ENCODE data around the gene ELMO1.

Gene ELMO1

GRCh38 chr7:36889182-36889581 lies 559.5 kb downstream of the ELMO1 start:
- no CpG with 5 or more reads among the region's 1 CpG for WGBS (ENCODE audit: insufficient coverage)
- ChIA-PET POLR2A (no interaction called here), CTCF (interaction anchor here (1.2 kb wide), 1 partner anchor 13 kb away, joined by 3 read pairs; no protein-coding TSS in a partner anchor)
- Histone ChIP-seq H3K27me3 (replicated peaks in 2 of 5; ENCODE audit: control insufficient read depth in 4 of 5, insufficient read depth in 5 of 5, low read length in 4 of 5) (no peaks in the 10 kb centered on the region), H3K36me3 (ENCODE audit: control insufficient read depth in 4 of 4, insufficient read depth in 4 of 4, low read length in 3 of 4) (peaks cover 47 to 98% (median 74%) of the 10 kb centered on the region in 4 experiments), H3K27ac (ENCODE audit: insufficient read depth in 1 of 2, low read depth in 1 of 2, low read length in 2 of 2, poor library complexity in 1 of 2, severe bottlenecking in 2 of 2) (no peak overlapping the region), H3K4me3 (ENCODE audit: control insufficient read depth in 1 of 7, extremely low read depth in 1 of 7, insufficient read depth in 4 of 7, low read depth in 2 of 7, low read length in 6 of 7) (no peak overlapping the region), H3K9me3 (ENCODE audit: control extremely low read depth in 1 of 5, control insufficient read depth in 4 of 5, insufficient read depth in 2 of 5, low read depth in 1 of 5, low read length in 4 of 5) (no peaks in the 10 kb centered on the region), H3K4me1 (ENCODE audit: control extremely low read depth in 1 of 4, control insufficient read depth in 4 of 4, insufficient read depth in 4 of 4, low read length in 3 of 4) (no peaks in the 10 kb centered on the region)
- no peak for DNase-seq

- Histone ChIP-seq H3K36me3 (ENCODE audit: control insufficient read depth in 4 of 4, insufficient read depth in 4 of 4, low read length in 3 of 4) (peaks cover 47 to 98% (median 70%) of the 10 kb centered on the region in 4 experiments), H3K27ac (ENCODE audit: insufficient read depth in 1 of 2, low read depth in 1 of 2, low read length in 2 of 2, poor library complexity in 1 of 2, severe bottlenecking in 2 of 2) (no peak overlapping the region), H3K4me1 (ENCODE audit: control extremely low read depth in 1 of 4, control insufficient read depth in 4 of 4, insufficient read depth in 4 of 4, low read length in 3 of 4) (no peaks in the 10 kb centered on the region), H3K9me3 (ENCODE audit: control extremely low read depth in 1 of 5, control insufficient read depth in 4 of 5, insufficient read depth in 2 of 5, low read depth in 1 of 5, low read length in 4 of 5) (no peaks in the 10 kb centered on the region), H3K27me3 (replicated peaks in 2 of 5; ENCODE audit: control insufficient read depth in 4 of 5, insufficient read depth in 5 of 5, low read length in 4 of 5) (no peaks in the 10 kb centered on the region), H3K4me3 (ENCODE audit: control insufficient read depth in 1 of 7, extremely low read depth in 1 of 7, insufficient read depth in 4 of 7, low read depth in 2 of 7, low read length in 6 of 7) (no peak overlapping the region)
- POLR2A ChIA-PET: no interaction called here
- CTCF ChIA-PET: no interaction called here
- 83% methylated on average over 1 of the region's 2 CpGs for WGBS (ENCODE audit: insufficient coverage)
- DNase-seq: no peak
These were observed 560.7 kb downstream of the ELMO1 start for GRCh38 chr7:36887969-36888368.

- no peak overlapping the region for H3K4me3 ChIP-seq (ENCODE audit: control insufficient read depth in 1 of 7, extremely low read depth in 1 of 7, insufficient read depth in 4 of 7, low read depth in 2 of 7, low read length in 6 of 7)
- H3K4me1 ChIP-seq (ENCODE audit: control extremely low read depth in 1 of 4, control insufficient read depth in 4 of 4, insufficient read depth in 4 of 4, low read length in 3 of 4): no peaks in the 10 kb centered on the region
- DNase-seq: no peak
- H3K36me3 ChIP-seq (ENCODE audit: control insufficient read depth in 4 of 4, insufficient read depth in 4 of 4, low read length in 3 of 4): peaks cover 42 to 97% (median 67%) of the 10 kb centered on the region in 4 experiments
- no peak overlapping the region for H3K27ac ChIP-seq (ENCODE audit: insufficient read depth in 1 of 2, low read depth in 1 of 2, low read length in 2 of 2, poor library complexity in 1 of 2, severe bottlenecking in 2 of 2)
- ChIA-PET CTCF (no interaction called here), POLR2A (no interaction called here)
- no peaks in the 10 kb centered on the region for H3K9me3 ChIP-seq (ENCODE audit: control extremely low read depth in 1 of 5, control insufficient read depth in 4 of 5, insufficient read depth in 2 of 5, low read depth in 1 of 5, low read length in 4 of 5)
- WGBS (ENCODE audit: insufficient coverage): 89% methylated on average over 8 of the region's 9 CpGs
- no peaks in the 10 kb centered on the region for H3K27me3 ChIP-seq (replicated peaks in 2 of 5; ENCODE audit: control insufficient read depth in 4 of 5, insufficient read depth in 5 of 5, low read length in 4 of 5)
These were observed 561.4 kb downstream of the ELMO1 start for GRCh38 chr7:36887233-36887632.

- Histone ChIP-seq H3K27me3 (replicated peaks in 2 of 5; ENCODE audit: control insufficient read depth in 4 of 5, insufficient read depth in 5 of 5, low read length in 4 of 5) (no peaks in the 10 kb centered on the region), H3K4me1 (ENCODE audit: control extremely low read depth in 1 of 4, control insufficient read depth in 4 of 4, insufficient read depth in 4 of 4, low read length in 3 of 4) (no peaks in the 10 kb centered on the region), H3K27ac (ENCODE audit: insufficient read depth in 1 of 2, low read depth in 1 of 2, low read length in 2 of 2, poor library complexity in 1 of 2, severe bottlenecking in 2 of 2) (no peak overlapping the region), H3K36me3 (ENCODE audit: control insufficient read depth in 4 of 4, insufficient read depth in 4 of 4, low read length in 3 of 4) (peaks cover 50 to 98% (median 72%) of the 10 kb centered on the region in 4 experiments), H3K9me3 (ENCODE audit: control extremely low read depth in 1 of 5, control insufficient read depth in 4 of 5, insufficient read depth in 2 of 5, low read depth in 1 of 5, low read length in 4 of 5) (no peaks in the 10 kb centered on the region), H3K4me3 (ENCODE audit: control insufficient read depth in 1 of 7, extremely low read depth in 1 of 7, insufficient read depth in 4 of 7, low read depth in 2 of 7, low read length in 6 of 7) (no peak overlapping the region)
- ChIA-PET CTCF (interaction anchor here (1.5 kb wide), 1 partner anchor 9 kb away, joined by 4 read pairs; no protein-coding TSS in a partner anchor), POLR2A (no interaction called here)
- 100% methylated on average over 1 of the region's 5 CpGs for whole genome bisulfite sequencing (ENCODE audit: insufficient coverage)
- no peak for DNase-seq
These were observed 563.8 kb downstream of the ELMO1 start for GRCh38 chr7:36884910-36885309.

DNA sequence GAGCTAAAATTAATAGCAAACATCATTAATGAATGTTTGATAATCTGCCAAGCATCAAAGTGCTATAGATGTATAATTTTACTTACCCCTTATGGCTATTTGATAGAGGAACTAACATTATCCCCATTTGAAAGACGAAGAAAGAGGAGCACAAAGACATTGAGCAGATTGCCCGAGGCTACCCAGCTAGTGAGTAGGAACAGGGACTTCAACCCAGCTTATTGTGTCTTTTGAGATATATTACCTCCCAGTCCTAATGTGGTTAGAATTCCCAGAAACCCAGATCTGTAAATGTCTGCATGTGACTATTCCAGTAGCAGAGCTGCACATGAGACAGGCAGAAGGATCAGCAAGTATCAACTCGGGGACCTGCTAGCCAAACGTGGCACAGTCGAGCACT lies 564.3 kb downstream of the ELMO1 start:
- no peak overlapping the region for H3K27ac ChIP-seq (ENCODE audit: insufficient read depth in 1 of 2, low read depth in 1 of 2, low read length in 2 of 2, poor library complexity in 1 of 2, severe bottlenecking in 2 of 2)
- H3K9me3 ChIP-seq (ENCODE audit: control extremely low read depth in 1 of 5, control insufficient read depth in 4 of 5, insufficient read depth in 2 of 5, low read depth in 1 of 5, low read length in 4 of 5): no peaks in the 10 kb centered on the region
- no peak for DNase-seq
- POLR2A ChIA-PET: no interaction called here
- CTCF ChIA-PET: interaction anchor here (1.1 to 1.5 kb wide), 2 partner anchors 9 to 17 kb away, joined by 3 to 4 read pairs; no protein-coding TSS in a partner anchor
- H3K27me3 ChIP-seq (replicated peaks in 2 of 5; ENCODE audit: control insufficient read depth in 4 of 5, insufficient read depth in 5 of 5, low read length in 4 of 5): no peaks in the 10 kb centered on the region
- no peak overlapping the region for H3K4me3 ChIP-seq (ENCODE audit: control insufficient read depth in 1 of 7, extremely low read depth in 1 of 7, insufficient read depth in 4 of 7, low read depth in 2 of 7, low read length in 6 of 7)
- WGBS (ENCODE audit: insufficient coverage): 95% methylated on average over 5 of the region's 5 CpGs
- peaks cover 47 to 95% (median 72%) of the 10 kb centered on the region in 4 experiments for H3K36me3 ChIP-seq (ENCODE audit: control insufficient read depth in 4 of 4, insufficient read depth in 4 of 4, low read length in 3 of 4)
- no peaks in the 10 kb centered on the region for H3K4me1 ChIP-seq (ENCODE audit: control extremely low read depth in 1 of 4, control insufficient read depth in 4 of 4, insufficient read depth in 4 of 4, low read length in 3 of 4)

- Histone ChIP-seq H3K27me3 (replicated peaks in 2 of 5; ENCODE audit: control insufficient read depth in 4 of 5, insufficient read depth in 5 of 5, low read length in 4 of 5) (no peaks in the 10 kb centered on the region), H3K27ac (ENCODE audit: insufficient read depth in 1 of 2, low read depth in 1 of 2, low read length in 2 of 2, poor library complexity in 1 of 2, severe bottlenecking in 2 of 2) (no peak overlapping the region), H3K9me3 (ENCODE audit: control extremely low read depth in 1 of 5, control insufficient read depth in 4 of 5, insufficient read depth in 2 of 5, low read depth in 1 of 5, low read length in 4 of 5) (no peaks in the 10 kb centered on the region), H3K36me3 (ENCODE audit: control insufficient read depth in 4 of 4, insufficient read depth in 4 of 4, low read length in 3 of 4) (peaks cover 54 to 95% (median 72%) of the 10 kb centered on the region in 4 experiments), H3K4me3 (ENCODE audit: control insufficient read depth in 1 of 7, extremely low read depth in 1 of 7, insufficient read depth in 4 of 7, low read depth in 2 of 7, low read length in 6 of 7) (no peak overlapping the region), H3K4me1 (ENCODE audit: control extremely low read depth in 1 of 4, control insufficient read depth in 4 of 4, insufficient read depth in 4 of 4, low read length in 3 of 4) (no peaks in the 10 kb centered on the region)
- POLR2A ChIA-PET: no interaction called here
- CTCF ChIA-PET: interaction anchor here (1.5 to 2.0 kb wide), 2 partner anchors 11 to 105 kb away, joined by 3 to 4 read pairs; no protein-coding TSS in a partner anchor
- DNase-seq: no peak
- WGBS (ENCODE audit: insufficient coverage): 87% methylated on average over 7 of the region's 11 CpGs
These were observed 567.3 kb downstream of the ELMO1 start for GRCh38 chr7:36881233-36881874.

DNA sequence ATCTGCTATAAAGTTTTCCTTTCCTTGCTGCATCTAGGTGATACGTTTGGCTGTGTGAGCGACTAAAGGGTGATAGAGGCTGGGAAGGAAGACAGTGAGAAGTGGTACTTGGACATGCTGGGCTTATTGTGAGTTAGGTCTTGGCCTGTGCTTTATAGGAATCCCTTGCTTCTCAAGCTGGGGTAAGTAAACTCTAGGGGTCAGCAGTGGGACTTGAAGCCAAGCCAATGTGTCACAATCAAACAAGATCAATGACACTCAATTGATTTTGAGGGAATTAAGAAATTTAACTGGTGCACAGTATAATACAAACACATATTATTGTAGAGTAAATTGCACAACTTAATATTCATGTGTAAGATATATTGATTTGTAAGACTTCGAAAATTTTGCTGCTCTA lies 568.6 kb downstream of the ELMO1 start:
- H3K4me3 ChIP-seq (ENCODE audit: control insufficient read depth in 1 of 7, extremely low read depth in 1 of 7, insufficient read depth in 4 of 7, low read depth in 2 of 7, low read length in 6 of 7): no peak overlapping the region
- peaks cover 52 to 93% (median 70%) of the 10 kb centered on the region in 4 experiments for H3K36me3 ChIP-seq (ENCODE audit: control insufficient read depth in 4 of 4, insufficient read depth in 4 of 4, low read length in 3 of 4)
- H3K27ac ChIP-seq (ENCODE audit: insufficient read depth in 1 of 2, low read depth in 1 of 2, low read length in 2 of 2, poor library complexity in 1 of 2, severe bottlenecking in 2 of 2): no peak overlapping the region
- no peaks in the 10 kb centered on the region for H3K27me3 ChIP-seq (replicated peaks in 2 of 5; ENCODE audit: control insufficient read depth in 4 of 5, insufficient read depth in 5 of 5, low read length in 4 of 5)
- DNase-seq: no peak
- CTCF ChIA-PET: interaction anchor here (1.5 kb wide), 1 partner anchor 106 kb away, joined by 3 read pairs; no protein-coding TSS in a partner anchor
- WGBS (ENCODE audit: insufficient coverage): 100% methylated on average over 1 of the region's 3 CpGs
- H3K4me1 ChIP-seq (ENCODE audit: control extremely low read depth in 1 of 4, control insufficient read depth in 4 of 4, insufficient read depth in 4 of 4, low read length in 3 of 4): no peaks in the 10 kb centered on the region
- H3K9me3 ChIP-seq (ENCODE audit: control extremely low read depth in 1 of 5, control insufficient read depth in 4 of 5, insufficient read depth in 2 of 5, low read depth in 1 of 5, low read length in 4 of 5): no peaks in the 10 kb centered on the region
- POLR2A ChIA-PET: no interaction called here
